Fibroblast of mammary gland (primary cell): Measurements from ENCODE around the gene GBE1.

ENCODE experiments used
- DNase-seq: peaks from one replicate; pipeline ENCODE4 v3.0.0-alpha.2; 2010; ENCODE audit warnings: low read depth
- H3K4me3 ChIP-seq: 2 replicates; pipeline ENCODE4 v1.5.1; 2011; ENCODE audit warnings: low read depth, mild to moderate bottlenecking, low read length, moderate library complexity; ENCODE audit not compliant: control insufficient read depth
- CTCF ChIP-seq: conservative IDR thresholded peaks from 2 replicates; pipeline ENCODE4 v1.5.1; 2011; ENCODE audit warnings: low read depth, low read length, inconsistent platforms; ENCODE audit not compliant: control insufficient read depth, insufficient read depth

GBE1 gene

DNA sequence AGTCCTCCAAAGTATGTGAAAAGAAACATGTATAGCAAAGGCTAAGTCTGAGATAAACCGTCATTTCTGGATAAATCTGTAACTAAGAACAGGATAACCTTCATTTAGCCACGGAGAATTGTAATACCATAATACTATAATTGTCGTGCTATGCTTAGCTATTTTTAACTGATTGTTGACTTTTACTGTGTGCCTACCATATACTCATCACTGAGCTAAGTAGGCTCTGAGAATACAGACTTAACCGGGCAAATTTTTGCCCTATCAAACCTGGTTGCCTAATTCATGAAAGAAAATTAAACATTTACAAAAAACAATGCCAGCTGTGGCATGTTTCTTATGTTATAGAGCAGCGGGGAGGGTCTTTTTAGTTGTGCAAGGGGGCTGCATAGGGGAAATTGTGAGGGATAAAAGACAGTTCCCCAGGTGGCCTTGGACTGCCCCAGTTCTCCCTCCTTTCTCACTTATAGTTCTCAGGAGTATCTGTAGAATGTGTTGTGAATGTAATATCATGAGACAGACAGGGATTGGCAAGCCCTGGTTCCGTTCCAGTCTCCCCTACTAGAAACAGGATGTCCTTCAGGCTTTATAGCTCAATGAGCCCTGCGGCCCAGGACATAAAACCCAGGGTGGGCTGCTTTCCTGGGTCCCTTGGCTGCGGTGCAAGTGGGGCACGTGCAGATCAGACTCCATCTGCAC is 318.5 kb downstream of the GBE1 start:
- no peak overlapping the region for H3K4me3 ChIP-seq

GRCh38 chr3:81440661-81441060 is 320.8 kb downstream of the GBE1 start:
- no peak overlapping the region for H3K4me3 ChIP-seq
- TF ChIP-seq CTCF: no peak

More for the DNA sequence above, 318.5 kb downstream of the GBE1 start:
- no peak for DNase-seq
- no peak for TF ChIP-seq CTCF

More at GRCh38 chr3:81440661-81441060, 320.8 kb downstream of the GBE1 start:
- no peak for DNase-seq
